GM12801 (cell line): ENCODE data around the gene KRT39.

Source experiments
- CTCF ChIP-seq: IDR thresholded peaks from one replicate; pipeline ENCODE4 v1.5.1; 2011; ENCODE audit warnings: control low read depth; ENCODE audit not compliant: insufficient read length; ENCODE audit errors: extremely low read depth

The KRT39 gene

GRCh38 chr17:40980596-40980995, 13.8 kb upstream of the KRT39 start:
- no peak for TF ChIP-seq CTCF

GRCh38 chr17:40980117-40980516, 13.4 kb upstream of the KRT39 start:
- TF ChIP-seq CTCF: no peak

- TF ChIP-seq CTCF: no peak
Measured at GRCh38 chr17:40978575-40979151, 11.9 kb upstream of the KRT39 start.

- no peak for TF ChIP-seq CTCF
Measured at GRCh38 chr17:40975516-40975915, 8.8 kb upstream of the KRT39 start.

- TF ChIP-seq CTCF: no peak
Measured at GRCh38 chr17:40974366-40974765, 7.6 kb upstream of the KRT39 start.

- no peak for TF ChIP-seq CTCF
Measured at GRCh38 chr17:40967582-40967981, 834 bp upstream of the KRT39 start.

GRCh38 chr17:40963838-40964237, 2.9 kb downstream of the KRT39 start:
- TF ChIP-seq CTCF: no peak

- TF ChIP-seq CTCF: no peak
Measured at GRCh38 chr17:40962059-40962561, 4.6 kb downstream of the KRT39 start.
